Esophagus (tissue), 2 donors: Measurements from ENCODE around the gene RIMBP2. TPM values are rescaled to one million over a fixed set of nuclear protein-coding genes. Genes with fewer than 3 reads are reported as not detected.
"Not testable (repeated sequence)": the region's sequence is repeated elsewhere in the genome, so short reads cannot be mapped to it uniquely, and the experiment has no call there.

Experiments used
- H3K27ac ChIP-seq, 2 donors: one replicate each; pipeline ENCODE4 v1.5.1; 2013; ENCODE audit warnings: low read depth in 2 of 2, mild to moderate bottlenecking in 2 of 2, inconsistent platforms in 1 of 2, low read length in 1 of 2, moderate library complexity in 1 of 2
- H3K27me3 ChIP-seq, 2 donors: one replicate each; pipeline ENCODE4 v1.6.1; 2013; ENCODE audit warnings: low read length in 2 of 2, control low read depth in 1 of 2, mild to moderate bottlenecking in 1 of 2; ENCODE audit not compliant: insufficient read depth in 2 of 2, control insufficient read depth in 1 of 2
- H3K36me3 ChIP-seq, 2 donors: one replicate each; pipeline ENCODE4 v1.6.1; 2013; ENCODE audit warnings: low read length in 1 of 2; ENCODE audit not compliant: control insufficient read depth in 2 of 2, insufficient read depth in 2 of 2
- H3K4me1 ChIP-seq, 2 donors: one replicate each; pipeline ENCODE4 v1.6.1; 2013; ENCODE audit warnings: low read length in 1 of 2; ENCODE audit not compliant: control insufficient read depth in 2 of 2, insufficient read depth in 2 of 2
- H3K4me3 ChIP-seq, 2 donors: one replicate each; pipeline ENCODE4 v1.5.1; 2013; ENCODE audit warnings: low read length in 2 of 2, mild to moderate bottlenecking in 2 of 2, low read depth in 1 of 2, moderate library complexity in 1 of 2
- H3K9me3 ChIP-seq, 2 donors: one replicate each; pipeline ENCODE4 v1.6.1; 2013; ENCODE audit warnings: mild to moderate bottlenecking in 2 of 2, low read depth in 1 of 2, low read length in 1 of 2, moderate library complexity in 1 of 2; ENCODE audit not compliant: control insufficient read depth in 2 of 2, insufficient read depth in 1 of 2
- WGBS, 2 donors: extraction: QIAGEN DNeasy Blood & Tissue Kit; methylation state at CpG; one replicate each; pipeline ENCODE4 v1.1.7; 2013; 5-methylcytosine and 5-hydroxymethylcytosine counted together
- polyA plus RNA-seq, 2 donors: library from polyadenylated mRNA; stranded (reverse); fragments of 200-250 nt; gene quantifications; one replicate each; pipeline ENCODE4 v1.2.3, GENCODE V29; 2013
- donor health status: healthy with polysubstance abuse.
- donor health status: Bipolar disorder and iron deficiency.

The RIMBP2 gene
- polyA plus RNA-seq, 2 donors: 0.20 to 0.69 TPM

DNA sequence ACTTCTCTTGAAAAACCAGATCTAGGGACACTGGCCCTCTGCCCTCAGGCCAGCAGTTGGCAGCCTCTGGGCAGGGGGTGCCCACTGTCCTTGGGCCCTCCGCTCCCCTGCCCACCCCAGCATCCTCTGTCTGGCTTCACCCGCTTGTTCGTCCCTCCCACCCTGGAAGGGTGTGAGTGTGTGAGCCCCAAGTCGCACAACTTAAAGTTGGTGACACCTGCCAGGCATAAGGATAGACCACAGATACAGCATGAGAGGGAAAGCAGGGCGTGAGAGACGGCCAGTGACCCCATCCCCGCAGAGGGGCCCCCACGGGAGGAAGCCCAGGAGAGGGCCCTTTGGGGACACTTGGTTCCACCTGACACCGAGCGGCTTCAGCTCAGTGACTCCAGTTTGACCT is 23.5 kb upstream of the RIMBP2 start:
- WGBS, 2 donors: 85 to 87% methylated on average over 10 of the region's 10 CpGs
- no peaks in the 10 kb centered on the region for H3K27me3 ChIP-seq
- peaks cover 3 to 4% of the 10 kb centered on the region in 2 donors for H3K9me3 ChIP-seq
- no peaks in the 10 kb centered on the region for H3K36me3 ChIP-seq
- H3K4me1 ChIP-seq: no peaks in the 10 kb centered on the region
- no peak overlapping the region for H3K4me3 ChIP-seq
- no peak overlapping the region for H3K27ac ChIP-seq

DNA sequence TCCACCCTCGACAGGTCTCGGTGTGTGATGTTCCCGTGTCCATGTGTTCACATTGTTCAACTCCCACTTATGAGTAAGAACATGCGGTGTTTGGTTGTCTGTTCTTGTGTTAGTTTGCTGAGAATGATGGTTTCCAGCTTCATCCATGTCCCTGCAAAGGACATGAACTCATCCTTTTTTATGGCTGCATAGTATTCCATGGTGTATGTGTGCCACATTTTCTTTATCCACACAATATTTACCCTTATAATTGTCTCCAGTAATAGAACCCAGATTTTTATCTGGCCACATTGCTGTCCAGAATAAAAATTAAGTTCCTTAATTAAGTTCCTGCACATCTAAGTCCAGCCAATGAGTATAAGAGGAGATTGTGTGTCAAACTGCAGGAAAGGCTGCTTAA is 22.3 kb upstream of the RIMBP2 start:
- H3K36me3 ChIP-seq, H3K4me3 ChIP-seq, H3K9me3 ChIP-seq, H3K27ac ChIP-seq, H3K4me1 ChIP-seq, H3K27me3 ChIP-seq: not testable (repeated sequence)
- WGBS, 2 donors: 94 to 97% methylated on average over 4 of the region's 4 CpGs

- peaks cover 0 to 4% of the 10 kb centered on the region in 2 donors for H3K9me3 ChIP-seq
- 53 to 55% methylated on average over 14 of the region's 14 CpGs for WGBS, 2 donors
- no peaks in the 10 kb centered on the region for H3K27me3 ChIP-seq
- H3K27ac ChIP-seq: no peak overlapping the region
- no peaks in the 10 kb centered on the region for H3K4me1 ChIP-seq
- H3K36me3 ChIP-seq: no peaks in the 10 kb centered on the region
- H3K4me3 ChIP-seq: no peak overlapping the region
These were observed 21.6 kb upstream of the RIMBP2 start for GRCh38 chr12:130737731-130738130.

GRCh38 chr12:130729344-130729743 is 13.2 kb upstream of the RIMBP2 start:
- H3K27ac ChIP-seq: no peak overlapping the region
- H3K27me3 ChIP-seq: no peaks in the 10 kb centered on the region
- no peak overlapping the region for H3K4me3 ChIP-seq
- H3K9me3 ChIP-seq: no peaks in the 10 kb centered on the region
- no peaks in the 10 kb centered on the region for H3K36me3 ChIP-seq
- H3K4me1 ChIP-seq: no peaks in the 10 kb centered on the region
- 46 to 61% methylated on average over 8 to 9 of the region's 9 CpGs for WGBS, 2 donors

DNA sequence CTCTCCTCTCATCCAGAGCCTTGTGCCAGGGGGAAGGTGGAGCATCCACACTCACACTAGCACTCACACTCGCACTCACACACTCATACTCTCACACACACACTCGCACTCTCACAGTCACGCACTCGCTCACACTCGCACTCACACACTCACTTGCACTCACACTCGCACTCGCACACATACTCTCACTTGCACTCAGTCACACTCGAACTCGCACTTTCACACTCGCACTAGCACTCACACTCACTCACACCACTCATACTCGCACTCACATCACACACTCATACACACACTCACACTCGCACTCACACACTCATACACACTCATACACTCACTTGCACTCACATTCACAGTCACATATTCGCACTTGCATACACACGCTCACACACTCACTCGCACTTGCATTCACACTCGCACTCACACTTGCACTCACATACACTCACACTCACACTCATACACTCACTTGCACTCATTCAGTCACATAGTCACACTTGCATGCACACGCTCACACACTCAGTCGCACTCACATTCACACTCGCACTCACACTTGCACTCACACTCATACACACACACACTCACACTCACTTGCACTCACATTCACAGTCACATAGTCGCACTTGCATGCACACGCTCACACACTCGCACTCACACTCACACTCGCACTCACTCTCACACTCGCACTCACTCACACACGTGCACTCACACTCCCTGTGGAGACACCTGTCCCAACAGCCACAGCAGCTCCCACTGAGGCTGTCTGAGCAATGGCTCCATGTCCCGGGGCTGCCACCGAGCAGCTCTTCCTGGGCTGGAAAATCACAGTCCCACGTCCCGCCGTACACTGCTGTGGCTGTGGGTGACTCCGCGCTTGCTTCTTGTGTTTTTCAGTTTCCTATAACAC is 12.3 kb upstream of the RIMBP2 start:
- Histone ChIP-seq H3K36me3 (no peaks in the 10 kb centered on the region), H3K27me3 (no peaks in the 10 kb centered on the region), H3K4me3 (no peak overlapping the region), H3K4me1 (no peaks in the 10 kb centered on the region), H3K27ac (no peak overlapping the region), H3K9me3 (no peaks in the 10 kb centered on the region)
- 88 to 92% methylated on average over 32 of the region's 32 CpGs for WGBS, 2 donors

DNA sequence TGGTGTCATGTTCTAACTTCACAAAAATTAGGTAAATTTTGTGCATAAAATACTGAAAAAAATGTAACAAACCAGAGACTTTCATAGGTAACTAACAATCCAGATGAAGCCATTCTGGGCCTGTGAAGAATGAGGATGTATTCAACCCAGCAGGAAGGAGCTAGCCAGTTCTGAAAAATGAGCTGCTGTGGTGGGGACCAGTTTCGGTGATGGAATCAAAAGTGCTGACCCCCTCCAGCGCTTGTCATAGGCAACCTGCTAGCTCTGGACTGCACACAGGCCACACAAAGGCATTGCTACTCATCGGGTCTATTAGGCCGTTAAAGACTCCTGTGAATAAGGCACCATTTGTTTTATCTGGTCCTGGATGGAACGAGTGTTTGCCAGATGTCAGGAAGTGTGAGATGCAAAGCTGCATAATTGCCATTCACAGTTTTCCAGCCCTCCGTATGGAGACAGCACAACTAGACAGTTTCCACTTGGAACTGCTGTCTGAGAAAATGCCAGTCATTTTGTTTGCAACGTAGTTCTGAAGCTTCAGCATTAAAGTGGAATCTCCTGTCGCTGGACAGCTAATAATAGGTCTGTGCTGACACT is 3.3 kb upstream of the RIMBP2 start:
- Histone ChIP-seq H3K27ac (no peak overlapping the region), H3K36me3 (no peaks in the 10 kb centered on the region), H3K4me1 (peaks cover 3 to 11% of the 10 kb centered on the region in 2 donors), H3K9me3 (peaks cover 0 to 3% of the 10 kb centered on the region in 2 donors), H3K4me3 (no peak overlapping the region), H3K27me3 (peaks cover 0 to 5% of the 10 kb centered on the region in 2 donors)
- WGBS, 2 donors: 38 to 40% methylated on average over 8 of the region's 8 CpGs

- 86 to 91% methylated on average over 5 of the region's 5 CpGs for WGBS, 2 donors
- Histone ChIP-seq H3K4me3 (no peak overlapping the region), H3K27me3 (peaks cover 0 to 8% of the 10 kb centered on the region in 2 donors), H3K27ac (no peak overlapping the region), H3K9me3 (peaks cover 0 to 3% of the 10 kb centered on the region in 2 donors), H3K36me3 (no peaks in the 10 kb centered on the region), H3K4me1 (peaks cover 4 to 16% of the 10 kb centered on the region in 2 donors)
These were observed 1.7 kb upstream of the RIMBP2 start for GRCh38 chr12:130717752-130718151.

DNA sequence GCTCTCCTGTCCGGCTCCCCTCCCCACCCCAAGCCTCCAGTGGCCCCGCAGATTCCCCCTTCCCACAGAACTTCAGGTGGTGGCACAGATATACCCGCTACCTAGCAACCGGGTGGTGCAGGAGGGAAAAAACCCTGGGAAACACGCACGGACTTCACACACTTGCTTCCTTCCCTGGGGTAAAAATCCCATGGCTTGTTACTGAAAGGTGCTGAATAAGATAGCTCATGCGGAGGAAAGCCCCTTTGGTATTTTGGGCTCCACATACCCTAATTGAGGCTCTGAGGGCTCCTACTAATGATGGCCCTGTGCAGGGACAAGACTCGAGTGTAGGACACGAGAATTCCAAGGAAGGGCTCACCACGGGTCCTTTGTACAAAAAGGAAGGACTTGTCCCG is 869 bp upstream of the RIMBP2 start:
- Histone ChIP-seq H3K4me3 (peak overlapping the region in 1 of 2 donors; percentile 31), H3K36me3 (no peaks in the 10 kb centered on the region), H3K27me3 (peaks cover 0 to 8% of the 10 kb centered on the region in 2 donors), H3K9me3 (peaks cover 0 to 3% of the 10 kb centered on the region in 2 donors), H3K4me1 (peaks cover 4 to 16% of the 10 kb centered on the region in 2 donors), H3K27ac (no peak overlapping the region)
- 16 to 25% methylated on average over 11 of the region's 11 CpGs for WGBS, 2 donors

GRCh38 chr12:130715150-130715997 is 725 bp downstream of the RIMBP2 start:
- Histone ChIP-seq H3K4me1 (peaks cover 4 to 20% of the 10 kb centered on the region in 2 donors), H3K27me3 (peaks cover 0 to 8% of the 10 kb centered on the region in 2 donors), H3K27ac (no peak overlapping the region), H3K4me3 (peak overlapping the region; percentile 30 to 34), H3K9me3 (peaks cover 0 to 3% of the 10 kb centered on the region in 2 donors), H3K36me3 (no peaks in the 10 kb centered on the region)
- 2 to 3% methylated on average over 41 to 42 of the region's 42 CpGs for WGBS, 2 donors
